Neural progenitor cell (in vitro differentiated cells): ENCODE measurements around the gene CRIM1. TPM values are rescaled to one million over a fixed set of nuclear protein-coding genes. Genes with fewer than 3 reads are reported as not detected.

ENCODE experiments used
- DNase-seq: peaks from one replicate; pipeline ENCODE4 v3.0.0-alpha.2; 2016; ENCODE audit warnings: low spot score
- H2AFZ ChIP-seq: fragments of 200-600 bp; sonication (generic); replicated peaks from 2 replicates; pipeline ENCODE4 v1.6.1; 2016; ENCODE audit warnings: antibody characterized with exemption
- H3F3A ChIP-seq: fragments of 200-600 bp; sonication (generic); 2 replicates; pipeline ENCODE4 v1.6.1; 2016; ENCODE audit warnings: antibody characterized with exemption, low read depth
- H3K27ac ChIP-seq: fragments of 200-600 bp; sonication (generic); 2 replicates; pipeline ENCODE4 v1.5.1; 2016; ENCODE audit warnings: mild to moderate bottlenecking
- H3K27me3 ChIP-seq: fragments of 200-600 bp; sonication (generic); 2 replicates; pipeline ENCODE4 v1.6.1; 2016; ENCODE audit warnings: mild to moderate bottlenecking, moderate library complexity
- H3K36me3 ChIP-seq: fragments of 200-600 bp; sonication (generic); 2 replicates; pipeline ENCODE4 v1.5.1; 2016
- H3K4me1 ChIP-seq: fragments of 200-600 bp; sonication (generic); 2 replicates; pipeline ENCODE4 v1.6.1; 2016; ENCODE audit warnings: mixed run types
- H3K4me2 ChIP-seq: fragments of 200-600 bp; sonication (generic); 2 replicates; pipeline ENCODE4 v1.6.1; 2016
- H3K4me3 ChIP-seq: fragments of 200-600 bp; sonication (generic); 2 replicates; pipeline ENCODE4 v1.5.1; 2016
- H3K79me2 ChIP-seq: fragments of 200-600 bp; sonication (generic); 2 replicates; pipeline ENCODE4 v1.6.1; 2016; ENCODE audit warnings: low read depth
- H3K9ac ChIP-seq: fragments of 200-600 bp; sonication (generic); 2 replicates; pipeline ENCODE4 v1.6.1; 2016
- H3K9me3 ChIP-seq: fragments of 200-600 bp; sonication (generic); 2 replicates; pipeline ENCODE4 v1.5.1; 2016; ENCODE audit warnings: low read depth
- H4K20me1 ChIP-seq: fragments of 200-600 bp; sonication (generic); 2 replicates; pipeline ENCODE4 v1.6.1; 2016; ENCODE audit warnings: low read depth
- H3K27ac Mint-ChIP-seq: 3 replicates; pipeline ENCODE4 v1.8.0; 2021; ENCODE audit warnings: mixed read lengths
- H3K27me3 Mint-ChIP-seq: 2 replicates; pipeline ENCODE4 v1.8.0; 2022; ENCODE audit warnings: low read depth, mild to moderate bottlenecking, inconsistent platforms, moderate library complexity, mixed read lengths; ENCODE audit not compliant: insufficient read depth
- H3K36me3 Mint-ChIP-seq: 3 replicates; pipeline ENCODE4 v1.8.0; 2021; ENCODE audit warnings: mixed read lengths
- H3K4me1 Mint-ChIP-seq: 3 replicates; pipeline ENCODE4 v1.8.0; 2021; ENCODE audit warnings: mixed read lengths
- H3K4me3 Mint-ChIP-seq: 3 replicates; pipeline ENCODE4 v1.8.0; 2021; ENCODE audit warnings: mild to moderate bottlenecking, moderate library complexity, mixed read lengths
- H3K9me3 Mint-ChIP-seq: 3 replicates; pipeline ENCODE4 v1.8.0; 2020; ENCODE audit warnings: mixed read lengths
- CTCF ChIP-seq: fragments of 200-600 bp; sonication (generic); IDR thresholded peaks from 2 replicates; pipeline ENCODE4 v1.5.1; 2017; ENCODE audit warnings: antibody characterized with exemption, mild to moderate bottlenecking
- EZH2 ChIP-seq: fragments of 200-600 bp; sonication (generic); IDR thresholded peaks from 2 replicates; pipeline ENCODE4 v1.6.1; 2017; ENCODE audit warnings: antibody characterized with exemption, mild to moderate bottlenecking, moderate library complexity
- EZH2phosphoT487 ChIP-seq: fragments of 200-600 bp; sonication (generic); IDR thresholded peaks from 2 replicates; pipeline ENCODE4 v1.6.1; 2017; ENCODE audit warnings: antibody characterized with exemption
- total RNA-seq: library from RNA; depleted of rRNA; stranded (reverse); fragments of >200 nt; gene quantifications from 2 replicates; pipeline ENCODE4 v1.2.3, GENCODE V29; 2015; ENCODE audit warnings: low replicate concordance

The CRIM1 gene
- total RNA-seq, 1 donor from 2014 or later, result 4.9 TPM

GRCh38 chr2:36403675-36404230, 48.2 kb downstream of the CRIM1 start:
- Histone ChIP-seq H3K79me2 (peaks cover 12% of the 10 kb centered on the region), H3K9ac (no peak overlapping the region), H3K27ac (no peak overlapping the region), H3K4me1 (peaks cover 25% of the 10 kb centered on the region), H3K27me3 (no peaks in the 10 kb centered on the region), H3K4me3 (no peak overlapping the region), H3K36me3 (no peaks in the 10 kb centered on the region), H4K20me1 (peaks cover 11% of the 10 kb centered on the region), H3F3A (peaks cover 21% of the 10 kb centered on the region), H2AFZ (no peak overlapping the region), H3K4me2 (no peak overlapping the region), H3K9me3 (no peaks in the 10 kb centered on the region)
- Mint-ChIP-seq H3K4me3 (no peak overlapping the region), H3K36me3 (no peaks in the 10 kb centered on the region), H3K27ac (no peak overlapping the region), H3K4me1 (peaks cover 21% of the 10 kb centered on the region), H3K27me3 (no peaks in the 10 kb centered on the region), H3K9me3 (no peaks in the 10 kb centered on the region)
- no peak for TF ChIP-seq EZH2phosphoT487
- no peak for TF ChIP-seq CTCF
- no peak for TF ChIP-seq EZH2
- DNase-seq, result no peak

DNA sequence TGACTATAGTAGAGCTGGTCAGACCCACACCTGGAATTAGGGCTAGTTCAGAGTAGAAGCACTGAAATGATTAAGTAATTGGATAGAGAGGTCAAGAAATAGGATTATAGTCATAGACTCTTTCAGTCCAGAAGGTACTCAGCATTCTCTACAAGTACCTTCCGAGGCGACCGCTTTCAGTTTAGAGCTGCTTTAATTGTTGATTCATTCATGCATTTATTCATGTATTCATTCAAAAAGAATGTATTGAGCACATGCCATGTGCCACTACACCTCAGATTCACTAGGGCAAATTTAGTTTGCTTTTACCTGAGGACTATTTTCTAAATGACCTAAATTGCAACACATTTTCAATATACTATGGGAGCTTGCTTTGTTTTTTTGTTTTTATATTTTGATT, 48.7 kb downstream of the CRIM1 start:
- no peak for DNase-seq
- H3K27ac ChIP-seq, result no peak overlapping the region
- H3K9ac ChIP-seq, result no peak overlapping the region
- H3K27me3 Mint-ChIP-seq, result no peaks in the 10 kb centered on the region
- H3K4me3 Mint-ChIP-seq, result no peak overlapping the region
- H3K9me3 Mint-ChIP-seq, result no peaks in the 10 kb centered on the region
- no peaks in the 10 kb centered on the region for H3K9me3 ChIP-seq
- H3K36me3 Mint-ChIP-seq, result no peaks in the 10 kb centered on the region
- peaks cover 12% of the 10 kb centered on the region for H3K79me2 ChIP-seq
- H4K20me1 ChIP-seq, result peaks cover 11% of the 10 kb centered on the region
- H3K4me3 ChIP-seq, result no peak overlapping the region
- H3K36me3 ChIP-seq, result no peaks in the 10 kb centered on the region
- no peaks in the 10 kb centered on the region for H3K27me3 ChIP-seq
- H3K27ac Mint-ChIP-seq, result no peak overlapping the region
- no peak overlapping the region for H2AFZ ChIP-seq
- TF ChIP-seq EZH2phosphoT487, result no peak
- TF ChIP-seq EZH2, result no peak
- TF ChIP-seq CTCF, result no peak
- no peak overlapping the region for H3K4me2 ChIP-seq
- H3K4me1 ChIP-seq, result peaks cover 27% of the 10 kb centered on the region
- peaks cover 26% of the 10 kb centered on the region for H3F3A ChIP-seq
- H3K4me1 Mint-ChIP-seq, result peaks cover 21% of the 10 kb centered on the region

DNA sequence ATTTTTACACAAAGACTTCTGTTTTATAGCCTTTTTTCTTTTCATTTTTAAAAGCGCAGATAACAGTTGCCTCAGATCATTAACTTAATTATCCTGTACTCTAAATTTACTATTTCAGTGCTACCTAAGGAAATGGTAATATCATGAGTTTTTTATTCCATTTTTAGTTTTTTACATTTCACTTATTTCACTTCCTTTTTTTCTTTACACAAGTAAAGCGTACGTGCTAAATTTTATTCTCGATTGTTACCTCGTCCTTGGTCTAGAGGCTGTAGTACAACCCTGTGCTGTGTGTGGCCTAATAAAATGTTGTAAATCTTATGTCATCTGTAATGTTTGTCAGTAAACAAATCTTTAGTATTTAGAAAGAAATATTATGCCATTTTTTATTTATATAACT, 49.2 kb downstream of the CRIM1 start:
- Histone ChIP-seq H3K4me3 (no peak overlapping the region), H2AFZ (no peak overlapping the region), H3F3A (peaks cover 29% of the 10 kb centered on the region), H3K27me3 (no peaks in the 10 kb centered on the region), H3K9me3 (no peaks in the 10 kb centered on the region), H3K4me1 (peaks cover 31% of the 10 kb centered on the region), H3K27ac (no peak overlapping the region), H3K4me2 (no peak overlapping the region), H3K9ac (no peak overlapping the region), H3K79me2 (peaks cover 12% of the 10 kb centered on the region), H4K20me1 (peaks cover 11% of the 10 kb centered on the region), H3K36me3 (no peaks in the 10 kb centered on the region)
- Mint-ChIP-seq H3K4me3 (no peak overlapping the region), H3K36me3 (no peaks in the 10 kb centered on the region), H3K4me1 (peaks cover 21% of the 10 kb centered on the region), H3K9me3 (no peaks in the 10 kb centered on the region), H3K27ac (no peak overlapping the region), H3K27me3 (no peaks in the 10 kb centered on the region)
- TF ChIP-seq CTCF, result no peak
- no peak for TF ChIP-seq EZH2phosphoT487
- TF ChIP-seq EZH2, result no peak
- DNase-seq, result no peak
